ENCODE data around the gene MRPS21.
A peak's percentile ranks its signal among the peaks of the same experiment; 100 is the strongest.

MRPS21 gene

GRCh38 chr1:150268705-150269403, 24.8 kb upstream of the MRPS21 start, which contains the start of gene APH1A:
Gene APH1A, minus strand, starts transcription at chr1:150269016. Its CDS starts 206 bp downstream, at chr1:150268810.
- peak within 1 kb of the TSS; percentile 98 for H3K4me3 ChIP-seq (ENCODE audit: insufficient read length, low read depth)
- TF ChIP-seq YY1 (IDR thresholded peaks at IDR 0.05; ENCODE audit: insufficient read depth, insufficient read length) = peak; percentile 27
- no peak for TF ChIP-seq ZNF274 (IDR thresholded peaks at IDR 0.05; ENCODE audit: low read depth, low read length)
- DNase-seq (ENCODE audit: low read depth, low spot score) = peak; percentile 99
- peaks cover 37% of the 10 kb centered on the region for H3K36me3 ChIP-seq (ENCODE audit: insufficient read depth, insufficient read length, low read length)
- H3K9ac ChIP-seq (ENCODE audit: insufficient read length, low read depth) = peak within 1 kb of the TSS; percentile 97
- H3K4me1 ChIP-seq (ENCODE audit: insufficient read depth, insufficient read length) = peaks cover 20% of the 10 kb centered on the region
- H3K9me3 ChIP-seq (ENCODE audit: insufficient read depth, low read length) = no peaks in the 10 kb centered on the region
- H3K27me3 ChIP-seq (ENCODE audit: insufficient read depth, insufficient read length) = no peaks in the 10 kb centered on the region

- peak overlapping the region; percentile 98 for H3K4me3 ChIP-seq (ENCODE audit: insufficient read length, low read depth)
- no peaks in the 10 kb centered on the region for H3K9me3 ChIP-seq (ENCODE audit: insufficient read depth, low read length)
- H3K36me3 ChIP-seq (ENCODE audit: insufficient read depth, insufficient read length, low read length) = peaks cover 35% of the 10 kb centered on the region
- no peak for DNase-seq (ENCODE audit: low read depth, low spot score)
- no peaks in the 10 kb centered on the region for H3K27me3 ChIP-seq (ENCODE audit: insufficient read depth, insufficient read length)
- H3K4me1 ChIP-seq (ENCODE audit: insufficient read depth, insufficient read length) = peaks cover 20% of the 10 kb centered on the region
- TF ChIP-seq ZNF274 (IDR thresholded peaks at IDR 0.05; ENCODE audit: low read depth, low read length) = no peak
- TF ChIP-seq YY1 (IDR thresholded peaks at IDR 0.05; ENCODE audit: insufficient read depth, insufficient read length) = no peak
- no peak for TF ChIP-seq SUZ12 (IDR thresholded peaks at IDR 0.05; ENCODE audit: extremely low read depth, insufficient read depth, insufficient read length)
- peak overlapping the region; percentile 46 for H3K9ac ChIP-seq (ENCODE audit: insufficient read length, low read depth)
These were observed 24.2 kb upstream of the MRPS21 start for GRCh38 chr1:150269451-150269850.

GRCh38 chr1:150271291-150271959, 22.2 kb upstream of the MRPS21 start:
- Histone ChIP-seq H3K9ac (ENCODE audit: insufficient read length, low read depth) (no peak overlapping the region), H3K27me3 (ENCODE audit: insufficient read depth, insufficient read length) (no peaks in the 10 kb centered on the region), H3K4me3 (ENCODE audit: insufficient read length, low read depth) (no peak overlapping the region), H3K9me3 (ENCODE audit: insufficient read depth, low read length) (no peaks in the 10 kb centered on the region), H3K4me1 (ENCODE audit: insufficient read depth, insufficient read length) (peaks cover 20% of the 10 kb centered on the region), H3K36me3 (ENCODE audit: insufficient read depth, insufficient read length, low read length) (peaks cover 15% of the 10 kb centered on the region)
- TF ChIP-seq YY1 (IDR thresholded peaks at IDR 0.05; ENCODE audit: insufficient read depth, insufficient read length) (no peak), SUZ12 (IDR thresholded peaks at IDR 0.05; ENCODE audit: extremely low read depth, insufficient read depth, insufficient read length) (no peak), ZNF274 (IDR thresholded peaks at IDR 0.05; ENCODE audit: low read depth, low read length) (no peak)
- DNase-seq (ENCODE audit: low read depth, low spot score) = no peak

- peaks cover 12% of the 10 kb centered on the region for H3K4me1 ChIP-seq (ENCODE audit: insufficient read depth, insufficient read length)
- no peak for DNase-seq (ENCODE audit: low read depth, low spot score)
- H3K9me3 ChIP-seq (ENCODE audit: insufficient read depth, low read length) = no peaks in the 10 kb centered on the region
- TF ChIP-seq ZNF274 (IDR thresholded peaks at IDR 0.05; ENCODE audit: low read depth, low read length) = no peak
- no peak for TF ChIP-seq SUZ12 (IDR thresholded peaks at IDR 0.05; ENCODE audit: extremely low read depth, insufficient read depth, insufficient read length)
- peak overlapping the region; percentile 66 for H3K9ac ChIP-seq (ENCODE audit: insufficient read length, low read depth)
- H3K36me3 ChIP-seq (ENCODE audit: insufficient read depth, insufficient read length, low read length) = no peaks in the 10 kb centered on the region
- H3K27me3 ChIP-seq (ENCODE audit: insufficient read depth, insufficient read length) = no peaks in the 10 kb centered on the region
- H3K4me3 ChIP-seq (ENCODE audit: insufficient read length, low read depth) = no peak overlapping the region
These were observed 20.4 kb upstream of the MRPS21 start for GRCh38 chr1:150273311-150273710.

- Histone ChIP-seq H3K27me3 (ENCODE audit: insufficient read depth, insufficient read length) (peaks cover 32% of the 10 kb centered on the region), H3K36me3 (ENCODE audit: insufficient read depth, insufficient read length, low read length) (no peaks in the 10 kb centered on the region), H3K4me3 (ENCODE audit: insufficient read length, low read depth) (no peak overlapping the region), H3K9me3 (ENCODE audit: insufficient read depth, low read length) (no peaks in the 10 kb centered on the region), H3K9ac (ENCODE audit: insufficient read length, low read depth) (no peak overlapping the region), H3K4me1 (ENCODE audit: insufficient read depth, insufficient read length) (no peaks in the 10 kb centered on the region)
- DNase-seq (ENCODE audit: low read depth, low spot score) = no peak
- TF ChIP-seq ZNF274 (IDR thresholded peaks at IDR 0.05; ENCODE audit: low read depth, low read length) = no peak
- TF ChIP-seq YY1 (IDR thresholded peaks at IDR 0.05; ENCODE audit: insufficient read depth, insufficient read length) = no peak
- no peak for TF ChIP-seq SUZ12 (IDR thresholded peaks at IDR 0.05; ENCODE audit: extremely low read depth, insufficient read depth, insufficient read length)
These were observed 13.4 kb upstream of the MRPS21 start for GRCh38 chr1:150280138-150280707.

- TF ChIP-seq SUZ12 (IDR thresholded peaks at IDR 0.05; ENCODE audit: extremely low read depth, insufficient read depth, insufficient read length) (no peak), YY1 (IDR thresholded peaks at IDR 0.05; ENCODE audit: insufficient read depth, insufficient read length) (no peak), ZNF274 (IDR thresholded peaks at IDR 0.05; ENCODE audit: low read depth, low read length) (no peak)
- no peaks in the 10 kb centered on the region for H3K36me3 ChIP-seq (ENCODE audit: insufficient read depth, insufficient read length, low read length)
- peak overlapping the region; percentile 67 for H3K9ac ChIP-seq (ENCODE audit: insufficient read length, low read depth)
- peaks cover 32% of the 10 kb centered on the region for H3K27me3 ChIP-seq (ENCODE audit: insufficient read depth, insufficient read length)
- peak; percentile 69 for DNase-seq (ENCODE audit: low read depth, low spot score)
- peak overlapping the region; percentile 77 for H3K4me3 ChIP-seq (ENCODE audit: insufficient read length, low read depth)
- H3K9me3 ChIP-seq (ENCODE audit: insufficient read depth, low read length) = no peaks in the 10 kb centered on the region
- no peaks in the 10 kb centered on the region for H3K4me1 ChIP-seq (ENCODE audit: insufficient read depth, insufficient read length)
These were observed 12.4 kb upstream of the MRPS21 start for GRCh38 chr1:150281221-150281757.

Measured in NT2/D1 (cell line).